ENCODE measurements around the gene SESTD1.
A peak's percentile ranks its signal among the peaks of the same experiment; 100 is the strongest.

The SESTD1 gene, protein sequence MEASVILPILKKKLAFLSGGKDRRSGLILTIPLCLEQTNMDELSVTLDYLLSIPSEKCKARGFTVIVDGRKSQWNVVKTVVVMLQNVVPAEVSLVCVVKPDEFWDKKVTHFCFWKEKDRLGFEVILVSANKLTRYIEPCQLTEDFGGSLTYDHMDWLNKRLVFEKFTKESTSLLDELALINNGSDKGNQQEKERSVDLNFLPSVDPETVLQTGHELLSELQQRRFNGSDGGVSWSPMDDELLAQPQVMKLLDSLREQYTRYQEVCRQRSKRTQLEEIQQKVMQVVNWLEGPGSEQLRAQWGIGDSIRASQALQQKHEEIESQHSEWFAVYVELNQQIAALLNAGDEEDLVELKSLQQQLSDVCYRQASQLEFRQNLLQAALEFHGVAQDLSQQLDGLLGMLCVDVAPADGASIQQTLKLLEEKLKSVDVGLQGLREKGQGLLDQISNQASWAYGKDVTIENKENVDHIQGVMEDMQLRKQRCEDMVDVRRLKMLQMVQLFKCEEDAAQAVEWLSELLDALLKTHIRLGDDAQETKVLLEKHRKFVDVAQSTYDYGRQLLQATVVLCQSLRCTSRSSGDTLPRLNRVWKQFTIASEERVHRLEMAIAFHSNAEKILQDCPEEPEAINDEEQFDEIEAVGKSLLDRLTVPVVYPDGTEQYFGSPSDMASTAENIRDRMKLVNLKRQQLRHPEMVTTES

DNA sequence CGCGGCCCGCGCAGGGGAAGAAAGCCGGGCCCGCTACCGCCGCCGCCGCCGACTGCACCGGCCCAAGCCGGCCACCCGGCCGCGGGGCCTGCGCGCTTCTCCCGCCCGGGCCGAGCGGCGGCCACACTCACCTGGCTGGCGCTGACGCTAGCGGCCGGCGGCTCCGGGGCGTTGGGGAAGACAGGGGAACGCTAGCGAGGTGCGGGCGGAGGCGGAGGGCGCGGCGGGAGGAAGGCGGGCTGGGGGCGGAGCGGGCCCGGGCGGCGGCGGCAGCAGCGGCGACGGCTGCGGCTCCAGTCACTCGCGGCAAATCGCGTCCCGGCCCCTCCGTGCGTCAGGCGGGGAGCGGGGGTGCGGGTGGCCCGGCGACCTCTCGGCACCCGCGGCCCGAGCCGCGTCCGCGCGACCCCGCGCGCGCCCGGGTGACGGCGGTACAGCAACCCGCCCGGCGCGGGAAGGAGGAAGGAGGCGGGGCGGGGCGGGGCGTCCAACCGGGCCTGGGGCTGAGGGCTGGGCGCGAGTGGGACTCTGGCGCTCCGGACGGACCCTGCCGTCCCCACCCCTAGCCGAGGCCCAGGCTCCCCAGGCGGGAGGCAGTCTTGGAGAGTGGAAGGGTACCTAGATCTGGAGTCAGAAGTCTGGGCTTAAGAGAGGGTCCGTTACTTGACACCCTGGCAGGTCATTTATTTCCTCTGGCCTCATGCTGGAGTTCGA, at the start of gene SESTD1:
Gene SESTD1, minus strand, starts transcription at position 465 of the 714 bp plus-strand sequence. CDS start 72,991 bp downstream, outside the sequence.
- Mint-ChIP-seq H3K27me3 (peaks cover 45% of the 10 kb centered on the region), H3K4me1 (ENCODE audit: low read depth) (peaks cover 28% of the 10 kb centered on the region), H3K36me3 (ENCODE audit: low read depth) (peaks cover 2% of the 10 kb centered on the region), H3K27ac (peak within 1 kb of the TSS; percentile 77), H3K4me3 (peak within 1 kb of the TSS; percentile 83), H3K9me3 (no peaks in the 10 kb centered on the region)
- peak; percentile 78 for DNase-seq

DNA sequence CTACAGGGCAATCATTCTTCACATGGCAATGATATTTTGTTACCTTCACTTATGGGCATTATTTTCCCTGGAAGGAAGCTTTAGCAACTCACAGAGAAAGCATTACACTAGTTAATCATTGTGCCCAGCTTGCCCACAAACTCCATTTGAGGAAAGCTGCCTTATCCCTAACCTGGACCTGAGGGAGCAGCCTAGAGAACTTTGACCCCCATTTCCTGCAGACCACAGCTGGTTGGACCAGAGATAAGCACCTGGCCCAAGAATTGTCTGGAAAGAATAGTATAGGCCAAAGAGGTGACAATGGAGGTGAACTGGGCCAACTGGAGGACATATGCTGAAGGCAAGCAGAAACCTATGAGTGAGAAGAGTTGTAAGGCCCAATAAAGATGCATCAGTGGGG, 48.4 kb upstream of the SESTD1 start:
- no peak for DNase-seq
- Mint-ChIP-seq H3K36me3 (ENCODE audit: low read depth) (no peaks in the 10 kb centered on the region), H3K27ac (no peak overlapping the region), H3K9me3 (peaks cover 2% of the 10 kb centered on the region), H3K4me1 (ENCODE audit: low read depth) (no peaks in the 10 kb centered on the region), H3K27me3 (peaks cover 7% of the 10 kb centered on the region), H3K4me3 (no peak overlapping the region)

DNA sequence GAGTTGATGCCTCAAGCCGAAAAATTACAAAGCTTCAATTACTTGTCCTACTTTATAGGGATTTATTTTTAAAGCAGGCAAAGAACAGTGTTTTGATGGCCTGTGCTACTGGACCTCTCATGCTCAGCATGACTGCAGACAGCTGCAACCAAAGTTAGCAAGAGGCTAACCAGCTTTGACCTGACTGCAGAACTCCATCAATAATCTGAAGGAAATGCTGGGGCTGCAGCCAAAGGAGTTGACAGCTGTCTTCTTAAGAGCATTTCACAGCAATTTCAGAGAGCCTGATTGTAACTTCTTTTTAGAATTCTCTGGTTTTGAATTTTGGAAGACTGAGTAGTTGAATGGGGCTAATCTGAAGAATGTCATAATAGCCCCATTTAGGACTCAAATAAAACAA, 46.5 kb upstream of the SESTD1 start:
- Mint-ChIP-seq H3K27ac (no peak overlapping the region), H3K36me3 (ENCODE audit: low read depth) (no peaks in the 10 kb centered on the region), H3K9me3 (peaks cover 2% of the 10 kb centered on the region), H3K4me1 (ENCODE audit: low read depth) (no peaks in the 10 kb centered on the region), H3K27me3 (peaks cover 7% of the 10 kb centered on the region), H3K4me3 (no peak overlapping the region)
- DNase-seq = no peak

DNA sequence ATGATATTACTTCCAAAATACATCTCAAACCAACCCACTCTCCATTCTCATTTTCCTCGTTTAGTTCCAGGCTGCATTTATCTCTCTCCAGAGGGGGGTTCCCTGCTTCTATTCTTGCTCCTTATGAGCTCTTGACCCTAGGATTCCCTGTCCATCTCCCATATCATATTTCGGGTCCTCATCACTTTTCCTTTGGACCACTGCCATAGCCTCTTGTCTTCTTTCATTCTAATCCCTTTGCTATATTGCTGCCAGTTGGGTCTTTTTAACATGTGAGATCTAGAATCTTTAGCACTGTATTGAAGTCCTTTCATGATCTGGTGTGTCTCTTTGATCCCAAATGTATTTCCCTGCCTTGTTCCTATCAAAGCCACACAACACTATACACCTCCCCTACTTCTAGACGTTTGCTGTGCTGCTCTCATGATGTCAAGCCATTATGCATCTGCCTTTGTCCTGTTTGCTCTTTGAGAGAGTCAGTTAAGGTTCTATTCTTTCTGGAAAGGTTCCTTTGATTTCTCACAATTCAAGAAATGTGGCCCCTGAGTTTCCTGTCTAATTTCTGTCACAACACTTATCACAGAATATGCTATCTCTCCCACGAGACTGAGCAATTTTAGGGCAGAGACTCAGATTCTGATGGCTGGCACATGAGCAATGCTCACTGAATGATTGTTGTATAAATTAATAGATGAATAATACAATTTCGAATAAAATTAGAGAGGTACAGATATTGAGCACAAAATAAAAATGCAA, 43.2 kb upstream of the SESTD1 start:
- H3K27ac Mint-ChIP-seq = no peak overlapping the region
- H3K9me3 Mint-ChIP-seq = no peaks in the 10 kb centered on the region
- no peak overlapping the region for H3K4me3 Mint-ChIP-seq

DNA sequence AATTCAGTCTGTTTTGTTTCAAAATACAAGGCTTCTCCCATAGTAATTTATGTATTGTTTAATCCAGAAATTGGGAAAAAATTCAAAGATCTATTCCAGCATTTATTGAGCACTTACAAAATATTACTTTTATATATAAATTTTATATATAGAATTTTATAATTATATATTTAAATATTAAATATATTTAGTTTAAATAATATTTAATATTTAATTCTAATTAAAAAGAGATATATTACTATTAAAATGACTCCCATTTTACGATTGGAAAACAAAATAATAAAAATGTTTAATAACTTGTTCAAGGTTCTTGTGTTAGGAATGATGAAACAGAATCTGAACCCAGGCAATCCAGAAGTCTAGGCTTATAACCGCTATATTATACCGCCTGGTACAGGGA, 40.5 kb upstream of the SESTD1 start:
- Mint-ChIP-seq H3K27ac (no peak overlapping the region), H3K4me3 (no peak overlapping the region)

More for the DNA sequence above, 43.2 kb upstream of the SESTD1 start:
- no peak for DNase-seq
- Mint-ChIP-seq H3K4me1 (ENCODE audit: low read depth) (no peaks in the 10 kb centered on the region), H3K27me3 (peaks cover 7% of the 10 kb centered on the region), H3K36me3 (ENCODE audit: low read depth) (no peaks in the 10 kb centered on the region)

DNA sequence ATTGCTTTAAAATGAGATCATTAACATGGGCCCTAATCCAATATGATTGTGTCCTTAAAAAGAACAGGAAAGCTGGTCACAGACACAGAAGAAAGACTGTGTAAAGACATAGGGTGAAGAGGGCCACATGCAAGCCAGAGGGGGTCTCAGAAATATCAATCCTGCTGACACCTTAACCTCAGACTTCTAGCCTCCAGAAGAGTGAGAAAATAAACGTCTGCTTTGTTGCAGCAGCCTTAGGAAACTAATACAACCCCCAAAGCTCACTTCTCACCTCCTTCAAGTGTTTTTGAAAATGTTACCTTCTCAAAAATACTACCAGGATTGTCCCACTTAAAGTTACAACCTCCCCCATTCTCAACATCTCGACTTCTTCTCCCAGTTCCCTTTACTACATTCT, 39.8 kb upstream of the SESTD1 start:
- Mint-ChIP-seq H3K4me1 (ENCODE audit: low read depth) (no peaks in the 10 kb centered on the region), H3K36me3 (ENCODE audit: low read depth) (no peaks in the 10 kb centered on the region), H3K27me3 (peaks cover 5% of the 10 kb centered on the region), H3K9me3 (peaks cover 6% of the 10 kb centered on the region), H3K4me3 (no peak overlapping the region), H3K27ac (no peak overlapping the region)
- DNase-seq = no peak

More for the DNA sequence above, 40.5 kb upstream of the SESTD1 start:
- no peaks in the 10 kb centered on the region for H3K36me3 Mint-ChIP-seq (ENCODE audit: low read depth)
- peaks cover 6% of the 10 kb centered on the region for H3K27me3 Mint-ChIP-seq
- DNase-seq = no peak
- peaks cover 6% of the 10 kb centered on the region for H3K9me3 Mint-ChIP-seq
- H3K4me1 Mint-ChIP-seq (ENCODE audit: low read depth) = no peaks in the 10 kb centered on the region

DNA sequence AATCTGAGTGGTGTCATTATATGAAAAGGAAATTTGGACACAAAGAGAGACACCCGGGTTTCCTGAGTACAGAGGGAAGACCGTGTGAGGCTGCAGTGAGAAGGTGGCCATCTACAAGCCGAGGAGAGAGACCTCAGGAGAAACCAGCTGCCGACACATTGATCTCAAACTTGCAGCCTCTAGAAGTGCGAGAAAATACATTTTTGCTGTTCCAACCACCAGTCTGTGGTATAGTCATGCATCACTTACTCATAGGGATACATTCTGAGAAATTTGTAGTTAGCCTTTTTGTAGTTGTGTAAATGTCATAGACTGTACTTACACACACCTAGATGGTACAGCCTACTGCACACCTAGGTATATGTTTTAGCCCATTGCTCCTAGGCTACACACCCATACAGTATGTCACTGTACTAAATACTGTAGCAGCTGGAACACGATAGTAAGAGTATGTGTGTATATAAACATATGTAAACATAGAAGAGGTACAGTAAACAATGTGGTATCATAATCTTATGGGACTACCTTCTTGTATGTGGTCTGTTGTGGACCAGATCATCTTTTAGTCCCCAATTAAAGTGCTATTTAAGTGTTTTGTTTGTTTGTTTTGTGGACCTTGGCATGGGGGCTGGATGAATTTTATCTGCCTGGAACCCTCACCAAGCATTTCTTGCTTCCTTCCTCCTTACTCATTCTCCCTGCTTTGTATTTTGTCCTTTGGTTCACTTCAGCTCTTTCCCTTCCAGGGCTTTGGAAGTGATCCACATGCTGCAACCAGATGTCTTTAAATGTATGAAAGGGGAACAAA, 38.3 kb upstream of the SESTD1 start:
- peaks cover 6% of the 10 kb centered on the region for H3K9me3 Mint-ChIP-seq
- no peak for DNase-seq
- H3K27me3 Mint-ChIP-seq = peaks cover 7% of the 10 kb centered on the region
- no peak overlapping the region for H3K4me3 Mint-ChIP-seq
- H3K36me3 Mint-ChIP-seq (ENCODE audit: low read depth) = no peaks in the 10 kb centered on the region
- H3K4me1 Mint-ChIP-seq (ENCODE audit: low read depth) = no peaks in the 10 kb centered on the region
- H3K27ac Mint-ChIP-seq = no peak overlapping the region

DNA sequence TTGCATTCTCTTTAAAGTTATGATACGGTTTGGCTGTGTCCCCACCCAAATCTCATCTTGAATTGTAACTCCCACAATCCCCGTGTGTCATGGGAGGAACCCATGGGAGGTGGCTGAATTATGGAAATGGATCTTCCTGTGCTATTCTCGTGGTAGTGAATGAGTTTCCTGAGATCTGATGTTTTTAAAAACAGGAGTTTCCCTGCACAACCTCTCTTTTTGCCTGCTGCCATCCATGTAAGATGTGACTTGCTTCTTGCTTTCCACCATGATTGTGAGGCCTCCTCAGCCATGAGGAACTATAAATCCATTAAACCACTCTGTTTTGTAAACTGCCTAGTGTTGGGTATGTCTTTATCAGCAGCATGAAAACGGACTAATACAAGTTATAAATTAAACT, 37.5 kb upstream of the SESTD1 start:
- Mint-ChIP-seq H3K27ac (no peak overlapping the region), H3K4me1 (ENCODE audit: low read depth) (no peaks in the 10 kb centered on the region), H3K27me3 (peaks cover 7% of the 10 kb centered on the region), H3K9me3 (peaks cover 6% of the 10 kb centered on the region), H3K36me3 (ENCODE audit: low read depth) (no peaks in the 10 kb centered on the region), H3K4me3 (no peak overlapping the region)
- DNase-seq = no peak

DNA sequence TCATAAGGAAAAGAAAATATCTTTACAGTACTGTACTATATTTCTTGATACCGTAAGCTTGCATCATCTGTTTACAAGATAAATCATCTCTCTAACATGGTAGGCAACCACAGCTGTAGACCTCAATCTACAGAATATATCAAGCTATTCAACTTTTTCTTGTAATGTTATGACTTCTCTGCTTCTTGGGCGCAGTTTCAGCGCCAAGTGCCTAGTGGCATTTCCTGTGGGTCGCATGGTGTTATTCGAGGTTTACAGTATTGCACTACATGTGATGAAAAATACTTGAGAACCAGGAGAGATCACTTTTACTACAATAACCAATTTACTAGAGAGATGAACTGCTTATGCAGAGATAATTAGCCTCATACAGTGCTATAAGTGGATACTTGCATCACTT, 34.0 kb upstream of the SESTD1 start:
- no peak for DNase-seq
- H3K4me1 Mint-ChIP-seq (ENCODE audit: low read depth) = no peaks in the 10 kb centered on the region
- H3K4me3 Mint-ChIP-seq = no peak overlapping the region
- H3K9me3 Mint-ChIP-seq = peaks cover 6% of the 10 kb centered on the region
- H3K27me3 Mint-ChIP-seq = peaks cover 7% of the 10 kb centered on the region
- H3K36me3 Mint-ChIP-seq (ENCODE audit: low read depth) = no peaks in the 10 kb centered on the region
- no peak overlapping the region for H3K27ac Mint-ChIP-seq

DNA sequence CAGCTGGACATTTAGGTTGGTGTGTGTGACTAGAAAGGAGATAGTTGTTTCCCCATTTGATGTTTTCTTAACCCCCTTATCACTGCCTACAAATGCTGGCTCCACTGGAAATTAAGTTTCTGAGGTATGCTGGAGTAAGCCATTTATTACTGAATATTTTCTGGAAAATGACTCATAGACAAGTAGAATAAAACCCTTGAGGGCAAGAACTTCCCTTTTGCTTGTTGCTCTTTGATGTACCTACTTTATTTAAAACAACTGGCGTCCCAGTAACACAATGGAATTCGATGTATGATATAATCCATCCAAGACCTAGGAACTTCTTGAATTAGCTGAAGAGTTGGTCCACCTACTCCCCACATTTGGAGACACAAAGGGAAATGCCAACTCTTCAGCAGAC, 33.3 kb upstream of the SESTD1 start:
- H3K27me3 Mint-ChIP-seq = peaks cover 7% of the 10 kb centered on the region
- H3K4me3 Mint-ChIP-seq = no peak overlapping the region
- peaks cover 6% of the 10 kb centered on the region for H3K9me3 Mint-ChIP-seq
- no peak overlapping the region for H3K27ac Mint-ChIP-seq
- H3K36me3 Mint-ChIP-seq (ENCODE audit: low read depth) = no peaks in the 10 kb centered on the region
- no peak for DNase-seq
- H3K4me1 Mint-ChIP-seq (ENCODE audit: low read depth) = no peaks in the 10 kb centered on the region

DNA sequence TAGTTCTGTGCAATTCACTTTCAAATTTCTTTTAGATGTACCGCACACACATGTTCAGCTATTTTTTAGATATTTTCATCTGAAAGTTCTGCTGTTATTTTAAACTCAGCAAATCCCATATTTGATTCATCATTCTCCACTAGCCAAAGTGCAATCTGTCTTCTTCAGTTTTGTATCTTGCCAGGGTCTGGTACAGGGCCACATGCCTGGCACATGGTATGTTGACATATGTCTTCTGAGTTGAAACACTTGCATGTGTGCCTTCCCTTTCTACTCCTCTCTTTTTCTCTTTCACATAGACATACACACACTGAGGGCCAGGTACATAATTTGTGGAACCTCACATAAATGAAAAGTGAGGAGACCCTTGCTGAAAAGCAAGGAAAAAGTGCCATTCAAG, 25.7 kb upstream of the SESTD1 start:
- DNase-seq = no peak
- H3K36me3 Mint-ChIP-seq (ENCODE audit: low read depth) = no peaks in the 10 kb centered on the region
- no peaks in the 10 kb centered on the region for H3K27me3 Mint-ChIP-seq
- no peaks in the 10 kb centered on the region for H3K9me3 Mint-ChIP-seq
- H3K4me3 Mint-ChIP-seq = no peak overlapping the region
- no peaks in the 10 kb centered on the region for H3K4me1 Mint-ChIP-seq (ENCODE audit: low read depth)
- H3K27ac Mint-ChIP-seq = no peak overlapping the region

DNA sequence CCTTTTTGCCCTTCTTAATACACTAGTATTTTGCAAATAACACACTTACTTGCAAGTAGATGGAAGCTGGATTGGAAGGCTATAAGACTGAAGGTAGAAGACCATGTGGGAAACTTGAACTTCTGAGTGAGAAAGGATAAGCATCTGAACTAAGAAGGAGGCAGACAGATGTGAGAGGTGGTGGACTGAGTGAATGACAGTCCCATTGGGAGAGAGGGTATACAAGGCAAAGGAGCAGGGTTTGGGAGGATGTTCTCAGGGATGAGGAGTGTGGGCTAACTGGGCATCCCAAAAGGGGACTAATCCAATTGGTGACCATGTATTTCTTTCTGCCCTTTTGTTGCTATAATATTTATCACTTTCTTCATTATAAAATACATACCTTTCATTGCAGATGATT, 20.4 kb upstream of the SESTD1 start:
- Mint-ChIP-seq H3K36me3 (ENCODE audit: low read depth) (no peaks in the 10 kb centered on the region), H3K4me3 (no peak overlapping the region), H3K27ac (no peak overlapping the region), H3K27me3 (no peaks in the 10 kb centered on the region), H3K9me3 (no peaks in the 10 kb centered on the region), H3K4me1 (ENCODE audit: low read depth) (no peaks in the 10 kb centered on the region)
- no peak for DNase-seq

DNA sequence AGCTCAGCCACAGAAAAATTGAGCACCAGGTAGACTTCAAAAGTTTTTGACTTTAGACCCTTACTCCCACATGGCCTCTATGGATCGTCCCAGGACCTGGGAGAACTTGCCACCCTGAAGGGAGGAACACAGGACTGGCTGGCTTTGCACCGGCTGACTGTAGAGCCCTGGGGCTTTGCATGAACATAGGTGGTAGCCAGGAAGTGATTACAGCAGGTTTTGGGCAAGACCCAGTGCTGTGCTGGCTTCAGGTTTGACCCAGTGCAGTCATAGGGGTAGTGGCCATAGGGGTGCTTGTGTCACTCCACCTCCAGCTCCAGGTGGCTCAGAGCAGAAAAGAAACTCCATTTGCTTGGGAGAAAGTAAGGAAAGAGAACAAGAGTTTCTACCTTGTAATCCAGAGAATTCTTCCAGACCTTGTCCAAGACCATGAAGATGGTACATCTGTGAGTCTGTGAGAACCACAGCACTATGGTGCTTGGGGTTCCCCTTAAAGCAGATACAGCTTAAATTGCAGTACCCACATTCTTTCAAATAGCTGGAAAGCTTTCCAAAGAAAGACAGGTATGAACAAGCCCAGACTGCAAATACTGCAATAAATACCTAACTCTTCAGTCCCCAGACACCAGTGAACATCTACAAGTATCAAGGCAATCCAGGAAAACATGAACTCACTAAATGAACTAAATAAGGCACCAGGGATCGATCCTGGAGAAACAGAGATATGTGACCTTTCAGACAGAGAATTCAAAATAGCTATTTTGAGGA, 13.0 kb upstream of the SESTD1 start:
- no peak overlapping the region for H3K4me3 Mint-ChIP-seq
- no peaks in the 10 kb centered on the region for H3K27me3 Mint-ChIP-seq
- H3K9me3 Mint-ChIP-seq = no peaks in the 10 kb centered on the region
- DNase-seq = no peak
- H3K36me3 Mint-ChIP-seq (ENCODE audit: low read depth) = no peaks in the 10 kb centered on the region
- no peaks in the 10 kb centered on the region for H3K4me1 Mint-ChIP-seq (ENCODE audit: low read depth)
- no peak overlapping the region for H3K27ac Mint-ChIP-seq

Data from activated T-cell treated with anti-CD3 and anti-CD28 coated beads, Interleukin-2, amount 50 U/mL, for 24 hours (primary cell).